ENCODE results near the gene KRTAP10-3. TPM values are rescaled to one million over a fixed set of nuclear protein-coding genes. Genes with fewer than 3 reads are reported as not detected.

KRTAP10-3 gene
- total RNA-seq, 1 experiment from 2014 or later, result not detected

DNA sequence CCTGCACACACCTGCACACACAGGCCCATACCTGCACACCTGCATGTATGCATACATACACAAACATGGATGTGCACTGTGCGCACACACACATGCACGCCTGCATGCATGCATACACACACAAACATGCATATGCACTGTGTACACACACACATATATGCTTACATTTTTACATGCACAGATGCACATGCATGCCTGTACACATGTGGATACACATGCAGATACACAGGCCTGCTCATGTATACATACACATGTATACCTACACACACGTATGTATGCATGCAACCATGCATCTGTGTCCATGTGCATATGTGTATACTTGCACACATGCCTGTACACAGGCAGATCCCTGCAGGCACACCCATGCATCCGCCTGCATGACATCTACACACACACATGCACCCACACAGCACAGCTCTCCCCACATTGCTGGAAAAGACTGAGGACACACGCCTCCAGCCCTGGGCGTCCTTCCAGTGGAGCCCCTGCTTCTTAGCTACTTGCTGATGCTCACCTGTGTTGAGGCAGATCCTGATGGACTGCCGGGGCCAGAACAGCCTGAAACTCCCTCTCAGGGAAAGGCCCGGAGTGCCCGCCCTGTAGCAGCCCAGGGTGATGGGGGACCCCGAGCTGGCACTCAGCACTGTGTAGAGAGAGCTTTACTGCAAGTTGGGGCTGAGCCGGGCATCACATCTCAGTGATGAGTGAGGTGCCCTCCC is 47.2 kb downstream of the KRTAP10-3 start:
- no peaks in the 10 kb centered on the region for H3K4me1 ChIP-seq (ENCODE audit: control insufficient read depth, insufficient read depth, low read length)
- no peaks in the 10 kb centered on the region for H3K9me3 ChIP-seq (ENCODE audit: control insufficient read depth, insufficient read depth, low read depth, low read length)
- ChIA-PET CTCF (interaction anchor here (1.3 to 1.5 kb wide), 2 partner anchors 231 to 282 kb away, joined by 3 to 8 read pairs; no protein-coding TSS in a partner anchor), POLR2A (no interaction called here)
- no peak for DNase-seq (ENCODE audit: low read depth, low spot score)
- intact Hi-C loops (cut with micrococcal nuclease; ENCODE audit: unreplicated experiment), result loop anchor here (5.0 to 10.0 kb wide), 2 partner anchors 231 to 273 kb away; no protein-coding TSS in a partner anchor
- in situ Hi-C loops (cut with HindIII; ENCODE audit: low pct_unique_long_range_greater_than_20kb, low sequenced_read_pairs), result no loop called here
- TF ChIP-seq, protein P1, sequence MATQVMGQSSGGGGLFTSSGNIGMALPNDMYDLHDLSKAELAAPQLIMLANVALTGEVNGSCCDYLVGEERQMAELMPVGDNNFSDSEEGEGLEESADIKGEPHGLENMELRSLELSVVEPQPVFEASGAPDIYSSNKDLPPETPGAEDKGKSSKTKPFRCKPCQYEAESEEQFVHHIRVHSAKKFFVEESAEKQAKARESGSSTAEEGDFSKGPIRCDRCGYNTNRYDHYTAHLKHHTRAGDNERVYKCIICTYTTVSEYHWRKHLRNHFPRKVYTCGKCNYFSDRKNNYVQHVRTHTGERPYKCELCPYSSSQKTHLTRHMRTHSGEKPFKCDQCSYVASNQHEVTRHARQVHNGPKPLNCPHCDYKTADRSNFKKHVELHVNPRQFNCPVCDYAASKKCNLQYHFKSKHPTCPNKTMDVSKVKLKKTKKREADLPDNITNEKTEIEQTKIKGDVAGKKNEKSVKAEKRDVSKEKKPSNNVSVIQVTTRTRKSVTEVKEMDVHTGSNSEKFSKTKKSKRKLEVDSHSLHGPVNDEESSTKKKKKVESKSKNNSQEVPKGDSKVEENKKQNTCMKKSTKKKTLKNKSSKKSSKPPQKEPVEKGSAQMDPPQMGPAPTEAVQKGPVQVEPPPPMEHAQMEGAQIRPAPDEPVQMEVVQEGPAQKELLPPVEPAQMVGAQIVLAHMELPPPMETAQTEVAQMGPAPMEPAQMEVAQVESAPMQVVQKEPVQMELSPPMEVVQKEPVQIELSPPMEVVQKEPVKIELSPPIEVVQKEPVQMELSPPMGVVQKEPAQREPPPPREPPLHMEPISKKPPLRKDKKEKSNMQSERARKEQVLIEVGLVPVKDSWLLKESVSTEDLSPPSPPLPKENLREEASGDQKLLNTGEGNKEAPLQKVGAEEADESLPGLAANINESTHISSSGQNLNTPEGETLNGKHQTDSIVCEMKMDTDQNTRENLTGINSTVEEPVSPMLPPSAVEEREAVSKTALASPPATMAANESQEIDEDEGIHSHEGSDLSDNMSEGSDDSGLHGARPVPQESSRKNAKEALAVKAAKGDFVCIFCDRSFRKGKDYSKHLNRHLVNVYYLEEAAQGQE (IDR thresholded peaks at IDR 0.05; ENCODE audit: insufficient read depth in 1 of 2, low read depth in 2 of 2, low read length in 1 of 2), result no peak
- TF ChIP-seq SIN3A (IDR thresholded peaks at IDR 0.05; ENCODE audit: borderline replicate concordance, insufficient read depth, low read depth, low read length), result no peak
- TF ChIP-seq, protein P2, sequence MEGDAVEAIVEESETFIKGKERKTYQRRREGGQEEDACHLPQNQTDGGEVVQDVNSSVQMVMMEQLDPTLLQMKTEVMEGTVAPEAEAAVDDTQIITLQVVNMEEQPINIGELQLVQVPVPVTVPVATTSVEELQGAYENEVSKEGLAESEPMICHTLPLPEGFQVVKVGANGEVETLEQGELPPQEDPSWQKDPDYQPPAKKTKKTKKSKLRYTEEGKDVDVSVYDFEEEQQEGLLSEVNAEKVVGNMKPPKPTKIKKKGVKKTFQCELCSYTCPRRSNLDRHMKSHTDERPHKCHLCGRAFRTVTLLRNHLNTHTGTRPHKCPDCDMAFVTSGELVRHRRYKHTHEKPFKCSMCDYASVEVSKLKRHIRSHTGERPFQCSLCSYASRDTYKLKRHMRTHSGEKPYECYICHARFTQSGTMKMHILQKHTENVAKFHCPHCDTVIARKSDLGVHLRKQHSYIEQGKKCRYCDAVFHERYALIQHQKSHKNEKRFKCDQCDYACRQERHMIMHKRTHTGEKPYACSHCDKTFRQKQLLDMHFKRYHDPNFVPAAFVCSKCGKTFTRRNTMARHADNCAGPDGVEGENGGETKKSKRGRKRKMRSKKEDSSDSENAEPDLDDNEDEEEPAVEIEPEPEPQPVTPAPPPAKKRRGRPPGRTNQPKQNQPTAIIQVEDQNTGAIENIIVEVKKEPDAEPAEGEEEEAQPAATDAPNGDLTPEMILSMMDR (IDR thresholded peaks at IDR 0.05), result no peak
- no peak for TF ChIP-seq TCF7L2 (IDR thresholded peaks at IDR 0.05; ENCODE audit: low read depth, low read length)
- no peak for TF ChIP-seq POLR2AphosphoS5 (IDR thresholded peaks at IDR 0.05; ENCODE audit: low read depth, low read length)
- no peak for ATAC-seq
- no peaks in the 10 kb centered on the region for H3K36me3 ChIP-seq (ENCODE audit: control insufficient read depth, insufficient read depth, low read length)
- no peak overlapping the region for H3K27ac ChIP-seq (ENCODE audit: low read length)
- no peaks in the 10 kb centered on the region for H3K27me3 ChIP-seq (ENCODE audit: control insufficient read depth, insufficient read depth, low read length)
- BruUV-seq (replicated peaks), result no TSS peak
- H3K4me3 ChIP-seq (ENCODE audit: low read depth in 2 of 2, low read length in 2 of 2), result no peak overlapping the region

DNA sequence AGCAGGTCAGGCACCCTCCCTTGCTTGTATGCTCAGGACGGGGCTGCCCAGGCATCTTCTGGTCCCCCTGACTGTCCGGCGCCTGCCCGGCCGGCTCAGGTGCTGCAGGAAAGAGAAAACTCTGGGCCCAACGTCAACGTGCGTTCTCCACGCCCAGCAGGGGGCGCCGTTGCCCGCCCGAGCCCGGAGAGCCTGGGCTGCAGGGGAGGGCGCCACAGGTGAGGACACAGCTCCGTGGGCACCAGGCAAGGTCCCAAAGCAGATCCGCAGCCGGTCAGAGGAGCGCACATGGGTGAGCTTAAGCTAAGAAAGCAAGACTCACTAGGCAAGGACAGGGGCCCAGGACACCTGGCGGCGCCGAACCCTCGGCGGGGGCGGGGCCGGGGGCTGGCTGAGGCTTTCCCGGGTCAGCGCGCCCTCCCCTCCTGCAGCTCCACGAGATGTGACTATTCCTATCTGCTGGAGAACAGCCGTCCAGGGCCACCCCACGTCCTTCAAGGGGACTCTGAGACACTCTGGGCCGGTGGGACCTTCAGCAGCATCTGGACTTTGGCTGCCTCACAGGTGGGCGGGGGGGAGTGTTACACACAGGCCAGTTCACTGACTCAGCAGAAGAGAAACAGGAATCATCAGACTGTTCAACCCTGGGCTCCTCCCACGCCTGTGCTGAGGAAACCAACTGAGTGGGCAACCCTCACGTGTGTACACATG is 47.9 kb downstream of the KRTAP10-3 start:
- intact Hi-C loops (cut with micrococcal nuclease; ENCODE audit: unreplicated experiment) (loop anchor here (5.0 to 10.0 kb wide), 2 partner anchors 232 to 274 kb away; no protein-coding TSS in a partner anchor), in situ Hi-C loops (cut with HindIII; ENCODE audit: low pct_unique_long_range_greater_than_20kb, low sequenced_read_pairs) (no loop called here)
- Histone ChIP-seq H3K27ac (ENCODE audit: low read length) (no peak overlapping the region), H3K4me3 (ENCODE audit: low read depth in 2 of 2, low read length in 2 of 2) (no peak overlapping the region), H3K36me3 (ENCODE audit: control insufficient read depth, insufficient read depth, low read length) (no peaks in the 10 kb centered on the region), H3K9me3 (ENCODE audit: control insufficient read depth, insufficient read depth, low read depth, low read length) (no peaks in the 10 kb centered on the region), H3K4me1 (ENCODE audit: control insufficient read depth, insufficient read depth, low read length) (no peaks in the 10 kb centered on the region), H3K27me3 (ENCODE audit: control insufficient read depth, insufficient read depth, low read length) (no peaks in the 10 kb centered on the region)
- no peak for DNase-seq (ENCODE audit: low read depth, low spot score)
- TF ChIP-seq POLR2AphosphoS5 (IDR thresholded peaks at IDR 0.05; ENCODE audit: low read depth, low read length) (no peak), SIN3A (IDR thresholded peaks at IDR 0.05; ENCODE audit: borderline replicate concordance, insufficient read depth, low read depth, low read length) (no peak), TCF7L2 (IDR thresholded peaks at IDR 0.05; ENCODE audit: low read depth, low read length) (no peak)
- TF ChIP-seq, protein P1 (IDR thresholded peaks at IDR 0.05; ENCODE audit: insufficient read depth in 1 of 2, low read depth in 2 of 2, low read length in 1 of 2), result no peak
- TF ChIP-seq, protein P2 (IDR thresholded peaks at IDR 0.05), result peak; percentile 86
- POLR2A ChIA-PET, result no interaction called here
- ATAC-seq, result peak; percentile 79
- no TSS peak for BruUV-seq (replicated peaks)
- CTCF ChIA-PET, result interaction anchor here (1.3 to 1.5 kb wide), 2 partner anchors 232 to 282 kb away, joined by 3 to 8 read pairs; no protein-coding TSS in a partner anchor
